ENCODE data around the gene BTG3. TPM values are rescaled to one million over a fixed set of nuclear protein-coding genes. Genes with fewer than 3 reads are reported as not detected.

BTG3 gene
- polyA plus RNA-seq, 1 donor from 2014 or later, result 6.2 TPM

DNA sequence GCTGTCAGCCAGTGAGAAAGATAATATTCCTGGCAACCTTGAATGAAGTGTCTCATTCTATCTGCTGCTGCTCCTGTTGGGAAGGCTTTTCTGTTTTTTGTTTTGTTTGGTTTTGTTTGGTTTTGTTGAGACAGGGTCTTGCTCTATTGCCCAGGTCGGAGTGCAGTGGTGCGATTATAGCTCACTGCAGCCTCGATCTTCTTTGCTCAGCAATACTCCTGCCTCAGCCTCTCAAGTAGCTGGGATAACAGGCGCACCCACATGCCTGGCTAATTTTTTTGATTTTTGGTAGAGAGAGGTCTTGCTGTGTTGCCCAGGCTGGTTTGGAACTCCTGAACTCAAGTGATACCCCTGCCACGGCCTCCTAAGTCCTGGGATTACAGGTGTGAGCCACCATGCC, 37.6 kb downstream of the BTG3 start:
- no peak overlapping the region for H3K27ac Mint-ChIP-seq
- H3K4me1 Mint-ChIP-seq, result no peaks in the 10 kb centered on the region
- H3K36me3 Mint-ChIP-seq, result peaks cover 2% of the 10 kb centered on the region
- H3K27me3 Mint-ChIP-seq, result peaks cover 6% of the 10 kb centered on the region
- H3K9me3 Mint-ChIP-seq, result no peaks in the 10 kb centered on the region
- H3K4me3 Mint-ChIP-seq, result no peak overlapping the region

DNA sequence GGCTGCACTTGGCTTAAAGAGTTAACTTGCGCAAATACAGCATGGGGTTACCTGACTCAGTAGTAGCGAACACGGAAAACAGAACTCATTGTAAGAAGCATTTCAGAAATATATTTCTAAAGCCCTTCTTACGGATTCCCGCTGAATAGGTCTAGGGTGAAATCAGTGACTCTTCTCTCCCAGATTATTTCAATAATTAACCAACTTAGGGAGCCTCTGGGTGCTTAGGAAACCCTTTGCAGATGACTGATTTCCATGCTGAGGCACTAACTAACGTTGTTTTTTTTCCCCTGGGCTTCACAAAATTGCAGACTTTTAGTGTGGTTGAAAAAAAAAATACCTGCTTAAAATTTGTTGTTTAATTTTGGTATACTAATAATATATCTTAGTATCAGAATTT, 40.3 kb downstream of the BTG3 start:
- H3K27me3 Mint-ChIP-seq, result peaks cover 6% of the 10 kb centered on the region
- no peak overlapping the region for H3K27ac Mint-ChIP-seq
- no peaks in the 10 kb centered on the region for H3K9me3 Mint-ChIP-seq
- no peaks in the 10 kb centered on the region for H3K4me1 Mint-ChIP-seq
- H3K36me3 Mint-ChIP-seq, result no peaks in the 10 kb centered on the region
- H3K4me3 Mint-ChIP-seq, result no peak overlapping the region

DNA sequence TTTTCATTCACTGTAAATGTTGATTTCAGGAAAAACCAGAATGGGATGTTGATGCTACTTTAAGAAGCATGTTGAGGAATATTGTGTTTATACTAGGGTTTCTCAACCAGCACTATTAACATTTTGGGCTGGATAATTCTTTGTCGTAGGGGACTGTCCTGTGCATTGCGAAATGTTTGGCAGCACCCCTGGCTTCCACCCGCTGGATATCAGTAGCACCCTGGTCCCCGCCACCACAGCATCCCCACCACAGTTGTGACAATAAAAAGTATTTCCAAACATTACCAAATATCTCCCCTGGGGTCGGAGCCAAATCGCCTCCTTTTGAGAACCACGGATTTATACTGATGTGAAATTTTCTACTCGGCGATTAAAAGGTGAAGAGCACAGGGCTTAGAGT, 41.9 kb downstream of the BTG3 start:
- Mint-ChIP-seq H3K4me1 (no peaks in the 10 kb centered on the region), H3K27me3 (peaks cover 6% of the 10 kb centered on the region), H3K9me3 (no peaks in the 10 kb centered on the region), H3K36me3 (no peaks in the 10 kb centered on the region), H3K4me3 (no peak overlapping the region), H3K27ac (no peak overlapping the region)

DNA sequence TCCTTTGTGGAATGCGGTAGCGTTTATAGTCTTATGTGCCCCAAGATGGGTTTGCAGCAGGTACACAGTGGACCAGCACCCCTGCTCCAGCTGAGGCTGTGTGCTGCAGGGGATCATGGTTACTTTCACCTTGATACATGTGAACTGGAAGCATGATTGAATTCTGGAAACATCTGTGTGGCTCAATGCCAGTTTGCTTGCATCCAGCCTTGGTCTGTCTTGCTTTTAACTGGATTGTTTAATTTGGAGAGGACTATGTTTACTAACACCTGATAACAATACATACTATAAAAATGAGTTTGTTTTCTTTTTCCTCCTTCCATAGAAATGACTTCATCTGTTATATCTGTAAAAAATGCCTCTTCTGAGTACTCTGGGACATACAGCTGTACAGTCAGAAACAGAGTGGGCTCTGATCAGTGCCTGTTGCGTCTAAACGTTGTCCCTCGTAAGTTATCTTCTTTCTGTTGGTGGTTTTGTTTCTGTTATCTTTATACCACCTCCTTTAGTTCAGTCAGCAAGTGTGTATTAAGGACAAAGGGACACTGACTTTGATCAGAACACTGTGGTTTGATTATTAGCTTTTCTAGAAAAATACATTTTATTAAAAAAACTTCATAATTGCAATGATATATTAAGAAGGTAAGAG, 52.2 kb downstream of the BTG3 start:
- H3K4me1 Mint-ChIP-seq, result no peaks in the 10 kb centered on the region
- peaks cover 6% of the 10 kb centered on the region for H3K27me3 Mint-ChIP-seq
- no peak overlapping the region for H3K4me3 Mint-ChIP-seq
- H3K36me3 Mint-ChIP-seq, result no peaks in the 10 kb centered on the region
- no peak overlapping the region for H3K27ac Mint-ChIP-seq
- H3K9me3 Mint-ChIP-seq, result no peaks in the 10 kb centered on the region

DNA sequence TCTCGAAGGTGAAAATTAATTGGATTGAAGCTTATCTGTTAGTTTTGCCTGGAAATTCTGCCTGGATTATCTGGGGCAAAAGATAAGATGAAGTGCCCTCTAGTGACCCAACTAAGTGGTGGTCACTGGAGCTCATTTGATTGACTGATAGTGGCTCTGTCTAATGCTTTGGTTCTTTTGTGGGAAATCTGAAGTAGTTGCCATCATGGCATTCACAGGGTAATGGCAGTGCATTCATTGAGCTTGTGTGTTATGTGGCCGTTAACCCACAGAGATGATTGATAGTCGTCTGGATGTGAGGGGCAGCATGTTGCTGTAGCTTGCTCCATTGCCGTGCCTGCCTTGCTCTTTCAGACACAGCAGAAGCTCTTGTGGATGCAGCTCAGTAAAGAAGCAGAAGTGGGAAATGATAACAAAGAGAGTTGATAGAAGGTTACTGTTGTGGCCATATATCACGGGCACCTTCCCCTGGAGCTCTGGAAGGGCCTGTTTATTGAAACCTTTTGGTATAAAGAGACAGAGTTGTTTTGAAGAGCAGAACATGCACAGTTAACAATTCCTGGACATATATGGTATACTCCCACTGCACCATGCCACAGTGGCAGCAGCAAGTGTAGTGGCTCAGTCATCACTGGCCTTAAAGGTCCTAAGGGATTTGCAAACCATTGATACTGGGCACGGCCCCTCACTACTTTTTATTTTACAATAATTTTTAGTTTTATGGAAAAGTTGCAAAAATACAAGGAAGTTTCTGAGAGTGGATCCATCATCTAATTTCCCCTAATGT, 57.8 kb downstream of the BTG3 start:
- H3K4me1 Mint-ChIP-seq, result no peaks in the 10 kb centered on the region
- H3K9me3 Mint-ChIP-seq, result no peaks in the 10 kb centered on the region
- no peaks in the 10 kb centered on the region for H3K36me3 Mint-ChIP-seq
- no peak overlapping the region for H3K27ac Mint-ChIP-seq
- no peak overlapping the region for H3K4me3 Mint-ChIP-seq
- H3K27me3 Mint-ChIP-seq, result no peaks in the 10 kb centered on the region

DNA sequence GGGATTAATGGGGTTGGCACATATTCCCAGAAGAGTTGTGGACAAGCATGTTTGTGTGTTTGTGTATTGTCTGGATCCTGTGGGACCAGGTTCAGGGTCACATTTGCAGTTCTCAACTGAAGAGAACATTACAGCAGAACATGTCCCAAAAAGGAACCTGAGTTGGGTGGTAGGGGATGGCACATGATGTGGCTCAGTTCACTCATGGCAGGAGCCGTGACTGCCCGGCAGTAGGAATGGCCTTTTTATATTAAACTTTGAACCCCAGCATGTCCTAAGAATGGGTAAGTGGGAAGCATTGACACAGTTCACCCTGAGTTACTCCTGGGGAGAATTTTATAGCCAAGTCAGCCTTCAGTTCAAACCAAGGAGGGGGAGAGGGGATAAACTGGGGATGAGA, 58.6 kb downstream of the BTG3 start:
- Mint-ChIP-seq H3K4me1 (no peaks in the 10 kb centered on the region), H3K27me3 (peaks cover 1% of the 10 kb centered on the region), H3K9me3 (no peaks in the 10 kb centered on the region), H3K4me3 (peak overlapping the region in 1 of 4 donors; percentile 41), H3K27ac (no peak overlapping the region), H3K36me3 (no peaks in the 10 kb centered on the region)

DNA sequence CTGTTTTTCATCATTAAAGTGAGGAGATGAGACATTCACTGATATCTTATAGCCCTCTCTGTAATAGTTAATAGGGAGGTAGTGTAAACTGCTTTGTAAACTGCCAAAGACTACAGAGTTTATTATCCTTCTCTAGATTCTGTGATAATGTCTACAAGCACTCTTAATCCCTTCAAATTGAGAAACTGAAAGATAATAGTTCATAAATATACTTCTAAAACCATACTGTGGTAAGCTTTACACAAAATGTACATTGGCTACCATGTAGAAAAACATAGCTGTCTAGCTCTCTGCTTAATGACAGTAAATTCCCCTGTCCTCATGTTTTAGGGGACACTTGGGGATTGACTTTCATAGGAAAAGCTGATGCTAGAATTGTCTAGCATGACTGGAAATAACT, 60.3 kb downstream of the BTG3 start:
- Mint-ChIP-seq H3K27ac (no peak overlapping the region), H3K4me3 (no peak overlapping the region), H3K27me3 (peaks cover 1% of the 10 kb centered on the region), H3K36me3 (no peaks in the 10 kb centered on the region), H3K4me1 (no peaks in the 10 kb centered on the region), H3K9me3 (no peaks in the 10 kb centered on the region)

DNA sequence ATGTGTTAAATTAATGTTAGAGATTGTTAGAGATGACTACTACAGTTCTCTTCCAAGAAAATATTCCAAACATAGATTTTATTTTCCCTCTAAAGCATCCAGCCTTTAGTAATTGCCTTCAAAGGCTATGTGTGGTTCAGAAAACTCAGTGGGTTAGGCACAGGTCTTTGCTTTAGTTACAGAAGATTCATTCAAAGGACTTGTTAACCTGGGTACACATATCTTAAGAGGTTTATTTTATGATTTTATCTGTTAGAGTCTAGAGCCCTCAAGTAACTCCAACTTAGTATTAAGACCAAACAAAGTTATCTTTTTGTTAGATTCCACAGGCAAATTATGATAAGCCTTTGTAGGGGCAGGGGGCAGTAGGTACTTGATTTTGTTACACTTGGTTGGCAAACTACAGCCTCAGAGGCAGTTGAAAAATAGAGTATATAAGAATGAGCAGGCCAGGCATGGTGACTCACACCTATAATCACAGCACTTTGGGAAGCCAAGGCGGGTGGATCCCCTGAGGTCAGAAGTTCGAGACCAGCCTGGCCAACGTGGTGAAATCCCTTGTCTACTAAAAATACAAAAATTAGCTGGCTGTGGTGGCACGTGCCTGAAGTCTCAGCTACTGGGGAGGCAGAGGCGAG, 61.9 kb downstream of the BTG3 start:
- Mint-ChIP-seq H3K27me3 (peaks cover 5% of the 10 kb centered on the region), H3K4me3 (no peak overlapping the region), H3K9me3 (peaks cover 0 to 3% (median 0%) of the 10 kb centered on the region in 3 donors), H3K27ac (no peak overlapping the region), H3K4me1 (no peaks in the 10 kb centered on the region), H3K36me3 (no peaks in the 10 kb centered on the region)

DNA sequence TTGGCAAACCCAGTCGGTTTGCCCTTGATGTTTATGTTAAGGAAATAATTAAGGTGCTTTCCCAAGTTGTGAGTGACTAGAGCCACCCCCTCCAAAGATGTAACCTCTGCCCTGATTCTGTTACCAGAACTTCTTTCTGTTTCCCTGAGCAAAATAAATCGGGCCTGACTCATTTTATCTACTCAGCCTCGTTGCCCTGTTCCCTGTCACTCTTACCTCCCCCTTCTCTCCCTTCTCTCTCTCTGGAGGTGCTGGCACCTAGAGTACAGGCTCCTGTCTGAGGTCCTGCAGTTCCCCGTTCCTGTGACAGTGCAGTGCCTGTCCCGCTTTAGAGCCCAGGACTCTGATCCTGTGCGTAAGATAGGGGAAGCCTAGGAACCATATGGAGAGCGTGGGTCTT, 64.4 kb downstream of the BTG3 start:
- no peak overlapping the region for H3K4me3 Mint-ChIP-seq
- no peak overlapping the region for H3K27ac Mint-ChIP-seq
- H3K27me3 Mint-ChIP-seq, result peaks cover 5% of the 10 kb centered on the region
- no peaks in the 10 kb centered on the region for H3K36me3 Mint-ChIP-seq
- H3K9me3 Mint-ChIP-seq, result peaks cover 0 to 3% (median 0%) of the 10 kb centered on the region in 3 donors
- no peaks in the 10 kb centered on the region for H3K4me1 Mint-ChIP-seq

DNA sequence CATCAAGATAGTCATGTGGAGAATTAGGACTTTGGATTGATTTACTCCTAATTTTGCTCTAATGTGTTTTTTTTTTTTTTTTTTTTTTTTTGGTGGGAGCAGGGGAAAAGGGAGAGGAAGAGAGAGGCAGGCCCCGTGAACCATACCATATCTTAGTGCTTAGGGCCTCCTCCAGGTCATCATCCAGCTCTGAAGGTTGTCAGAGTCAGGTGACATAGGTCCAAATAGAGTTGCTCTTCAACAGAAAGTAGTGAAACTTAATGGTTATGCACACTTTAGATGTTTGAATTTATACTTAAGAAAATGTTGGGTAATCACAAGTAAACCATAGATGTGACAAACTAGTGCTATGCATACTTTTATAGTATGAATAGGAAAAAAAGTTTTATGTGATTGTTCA, 67.7 kb downstream of the BTG3 start:
- Mint-ChIP-seq H3K27ac (no peak overlapping the region), H3K9me3 (peaks cover 0 to 3% (median 2%) of the 10 kb centered on the region in 3 donors), H3K4me3 (no peak overlapping the region)

More for the DNA sequence above, 67.7 kb downstream of the BTG3 start:
- H3K36me3 Mint-ChIP-seq, result no peaks in the 10 kb centered on the region
- H3K4me1 Mint-ChIP-seq, result no peaks in the 10 kb centered on the region
- peaks cover 5% of the 10 kb centered on the region for H3K27me3 Mint-ChIP-seq

Other genes with a start within 250 kb of the BTG3 start
- not detected for gene CXADR, start 99.9 kb downstream of the BTG3 start, polyA plus RNA-seq
- 18.2 TPM for gene C21orf91, start 206.5 kb upstream of the BTG3 start, polyA plus RNA-seq

Data from IgD-negative memory B cell (primary cell).